ENCODE results near the gene CREB5. TPM values are rescaled to one million over a fixed set of nuclear protein-coding genes. Genes with fewer than 3 reads are reported as not detected.

The CREB5 gene
- total RNA-seq, 1 experiment from 2014 or later = 19.2 TPM

DNA sequence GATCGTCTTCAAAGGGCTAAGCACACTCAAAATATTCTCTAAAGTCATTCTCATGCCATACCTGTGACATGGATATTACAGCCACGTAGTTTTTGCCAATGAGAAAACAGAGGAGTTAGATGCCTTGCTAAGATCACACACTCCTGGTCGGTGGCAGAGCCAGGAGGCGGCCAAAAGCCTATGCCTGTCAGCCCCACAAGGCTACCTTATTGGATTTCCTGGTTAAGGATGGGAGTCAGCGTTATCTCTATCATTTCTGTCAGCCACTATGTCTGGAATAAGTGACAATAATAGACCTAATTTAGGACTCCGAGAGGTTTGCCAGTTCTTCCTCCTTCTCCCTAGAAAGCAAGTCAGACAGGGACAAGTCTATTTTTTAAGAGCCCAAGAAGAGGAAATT, 295.0 kb downstream of the CREB5 start:
- TF ChIP-seq, protein P1, sequence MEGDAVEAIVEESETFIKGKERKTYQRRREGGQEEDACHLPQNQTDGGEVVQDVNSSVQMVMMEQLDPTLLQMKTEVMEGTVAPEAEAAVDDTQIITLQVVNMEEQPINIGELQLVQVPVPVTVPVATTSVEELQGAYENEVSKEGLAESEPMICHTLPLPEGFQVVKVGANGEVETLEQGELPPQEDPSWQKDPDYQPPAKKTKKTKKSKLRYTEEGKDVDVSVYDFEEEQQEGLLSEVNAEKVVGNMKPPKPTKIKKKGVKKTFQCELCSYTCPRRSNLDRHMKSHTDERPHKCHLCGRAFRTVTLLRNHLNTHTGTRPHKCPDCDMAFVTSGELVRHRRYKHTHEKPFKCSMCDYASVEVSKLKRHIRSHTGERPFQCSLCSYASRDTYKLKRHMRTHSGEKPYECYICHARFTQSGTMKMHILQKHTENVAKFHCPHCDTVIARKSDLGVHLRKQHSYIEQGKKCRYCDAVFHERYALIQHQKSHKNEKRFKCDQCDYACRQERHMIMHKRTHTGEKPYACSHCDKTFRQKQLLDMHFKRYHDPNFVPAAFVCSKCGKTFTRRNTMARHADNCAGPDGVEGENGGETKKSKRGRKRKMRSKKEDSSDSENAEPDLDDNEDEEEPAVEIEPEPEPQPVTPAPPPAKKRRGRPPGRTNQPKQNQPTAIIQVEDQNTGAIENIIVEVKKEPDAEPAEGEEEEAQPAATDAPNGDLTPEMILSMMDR (IDR thresholded peaks at IDR 0.05; ENCODE audit: unreplicated experiment) = no peak
- CTCF ChIA-PET = interaction anchor here (0.6 kb wide), 1 partner anchor 48 kb away, joined by 5 read pairs; no protein-coding TSS in a partner anchor
- H3K4me1 Mint-ChIP-seq (ENCODE audit: low read depth, unreplicated experiment) = peaks cover 7% of the 10 kb centered on the region
- H3K4me3 Mint-ChIP-seq (ENCODE audit: low read depth, unreplicated experiment) = no peak overlapping the region
- H3K27me3 Mint-ChIP-seq (ENCODE audit: unreplicated experiment) = no peaks in the 10 kb centered on the region
- no peak overlapping the region for H3K27ac Mint-ChIP-seq (ENCODE audit: unreplicated experiment)
- peaks cover 4% of the 10 kb centered on the region for H3K9me3 Mint-ChIP-seq (ENCODE audit: low read depth, unreplicated experiment)
- intact Hi-C loops (cut with micrococcal nuclease; ENCODE audit: unreplicated experiment) = no loop called here
- no peak for DNase-seq
- BruUV-seq (replicated peaks) = no TSS peak
- H3K36me3 Mint-ChIP-seq (ENCODE audit: insufficient read depth, unreplicated experiment) = no peaks in the 10 kb centered on the region

DNA sequence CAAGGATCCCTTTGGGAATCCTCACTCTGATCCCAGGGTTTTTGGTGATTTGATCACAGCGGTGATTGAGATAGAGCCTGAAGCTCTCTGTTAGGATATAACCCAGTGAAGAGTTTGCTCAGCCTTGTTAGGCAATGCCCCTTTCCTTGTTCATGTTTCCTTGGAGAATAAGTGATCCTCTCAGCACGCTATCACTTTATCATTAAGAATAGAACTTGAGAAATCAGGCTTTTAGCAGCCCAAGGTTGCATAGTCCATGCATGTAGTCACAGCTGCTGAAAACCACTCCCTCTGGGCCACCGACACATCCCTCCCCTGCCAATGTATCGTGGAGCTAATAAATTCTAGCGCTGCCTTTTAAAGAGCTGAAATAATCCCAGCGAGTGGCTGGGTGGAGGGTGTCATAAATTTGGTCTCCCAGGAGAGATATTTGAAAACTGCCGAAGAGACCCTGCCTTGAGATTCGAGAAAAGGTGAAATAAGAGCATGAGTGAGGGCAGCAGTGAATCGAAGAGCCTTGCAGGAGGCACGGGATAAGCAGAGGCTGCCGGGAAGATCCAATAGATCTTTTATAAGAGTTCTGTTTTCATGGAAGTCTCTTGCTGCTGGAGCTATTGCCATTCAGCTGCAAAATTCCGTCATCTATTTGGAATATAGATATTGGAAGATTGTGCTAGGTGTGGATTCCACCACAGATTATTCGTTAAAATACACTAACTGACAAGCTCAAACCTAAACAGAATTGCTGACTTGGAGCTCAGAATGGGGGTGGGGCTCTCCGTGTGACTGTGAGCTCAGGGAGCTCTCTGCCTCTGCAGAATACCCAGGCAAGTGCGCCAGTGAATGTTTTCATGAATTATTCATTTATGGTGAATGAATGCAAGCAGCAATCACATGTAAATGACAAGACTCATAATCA, 296.0 kb downstream of the CREB5 start:
- no peaks in the 10 kb centered on the region for H3K9me3 Mint-ChIP-seq (ENCODE audit: low read depth, unreplicated experiment)
- intact Hi-C loops (cut with micrococcal nuclease; ENCODE audit: unreplicated experiment) = no loop called here
- TF ChIP-seq, protein P1 (IDR thresholded peaks at IDR 0.05; ENCODE audit: unreplicated experiment) = no peak
- no peaks in the 10 kb centered on the region for H3K36me3 Mint-ChIP-seq (ENCODE audit: insufficient read depth, unreplicated experiment)
- no peak for DNase-seq
- no peak overlapping the region for H3K27ac Mint-ChIP-seq (ENCODE audit: unreplicated experiment)
- peaks cover 7% of the 10 kb centered on the region for H3K4me1 Mint-ChIP-seq (ENCODE audit: low read depth, unreplicated experiment)
- no peaks in the 10 kb centered on the region for H3K27me3 Mint-ChIP-seq (ENCODE audit: unreplicated experiment)
- no TSS peak for BruUV-seq (replicated peaks)
- H3K4me3 Mint-ChIP-seq (ENCODE audit: low read depth, unreplicated experiment) = no peak overlapping the region
- CTCF ChIA-PET = no interaction called here

DNA sequence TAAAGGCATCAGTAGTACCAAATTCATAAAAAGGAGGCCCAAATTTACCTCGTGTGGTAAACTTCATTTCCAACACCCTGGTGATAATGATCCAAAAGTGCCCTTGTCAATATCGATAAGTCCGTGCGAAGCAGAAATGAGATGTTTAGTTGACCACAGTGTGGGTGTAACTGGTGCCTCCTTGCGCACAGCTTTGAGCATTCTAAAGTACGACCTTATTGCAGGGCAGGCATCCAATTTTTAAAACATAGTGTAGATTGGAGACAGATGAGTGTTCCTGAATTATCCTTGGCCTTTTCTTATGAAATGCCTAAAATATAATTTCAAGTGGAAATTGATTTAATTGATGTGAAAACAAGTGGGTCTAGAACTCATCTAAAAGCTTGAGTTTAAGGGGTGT, 297.4 kb downstream of the CREB5 start:
- TF ChIP-seq, protein P1 (IDR thresholded peaks at IDR 0.05; ENCODE audit: unreplicated experiment) = no peak
- Mint-ChIP-seq H3K4me3 (ENCODE audit: low read depth, unreplicated experiment) (no peak overlapping the region), H3K4me1 (ENCODE audit: low read depth, unreplicated experiment) (no peaks in the 10 kb centered on the region), H3K36me3 (ENCODE audit: insufficient read depth, unreplicated experiment) (no peaks in the 10 kb centered on the region), H3K9me3 (ENCODE audit: low read depth, unreplicated experiment) (no peaks in the 10 kb centered on the region), H3K27me3 (ENCODE audit: unreplicated experiment) (no peaks in the 10 kb centered on the region), H3K27ac (ENCODE audit: unreplicated experiment) (no peak overlapping the region)
- no peak for DNase-seq
- BruUV-seq (replicated peaks) = no TSS peak
- intact Hi-C loops (cut with micrococcal nuclease; ENCODE audit: unreplicated experiment) = no loop called here
- CTCF ChIA-PET = interaction anchor here (0.5 to 1.4 kb wide), 3 partner anchors 23 to 130 kb away, joined by 3 to 4 read pairs (median 4); no protein-coding TSS in a partner anchor

DNA sequence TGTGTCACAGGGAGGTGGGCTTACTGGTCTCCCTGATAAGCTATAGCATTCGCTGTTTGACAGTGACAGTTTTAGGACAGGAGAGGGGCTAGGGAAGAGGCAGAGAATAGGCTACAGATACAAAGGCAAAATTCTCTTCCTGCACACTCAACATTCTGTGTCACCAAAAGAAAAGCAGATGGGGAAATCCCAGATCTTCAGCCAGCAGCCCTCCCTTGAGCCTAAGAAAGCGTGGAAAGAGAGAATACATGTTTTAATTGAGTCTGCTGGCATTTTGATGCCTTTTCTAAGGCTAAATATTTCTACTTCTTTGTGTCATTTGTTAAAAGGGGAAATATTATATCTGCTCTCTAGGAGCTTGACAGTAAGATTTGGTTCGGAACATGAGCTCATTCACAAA, 298.8 kb downstream of the CREB5 start:
- intact Hi-C loops (cut with micrococcal nuclease; ENCODE audit: unreplicated experiment) = no loop called here
- Mint-ChIP-seq H3K9me3 (ENCODE audit: low read depth, unreplicated experiment) (no peaks in the 10 kb centered on the region), H3K27me3 (ENCODE audit: unreplicated experiment) (no peaks in the 10 kb centered on the region), H3K27ac (ENCODE audit: unreplicated experiment) (peak overlapping the region; percentile 1), H3K4me1 (ENCODE audit: low read depth, unreplicated experiment) (no peaks in the 10 kb centered on the region), H3K36me3 (ENCODE audit: insufficient read depth, unreplicated experiment) (no peaks in the 10 kb centered on the region), H3K4me3 (ENCODE audit: low read depth, unreplicated experiment) (no peak overlapping the region)
- BruUV-seq (replicated peaks) = no TSS peak
- TF ChIP-seq, protein P1 (IDR thresholded peaks at IDR 0.05; ENCODE audit: unreplicated experiment) = no peak
- CTCF ChIA-PET = interaction anchor here (1.3 kb wide), 1 partner anchor 10 kb away, joined by 3 read pairs; no protein-coding TSS in a partner anchor
- DNase-seq = no peak

All from Calu3 (cell line).